Measurements from ENCODE around the gene BTG2. TPM values are rescaled to one million over a fixed set of nuclear protein-coding genes. Genes with fewer than 3 reads are reported as not detected.

Gene BTG2
- total RNA-seq, 4 donors from 2014 or later = 76.3 to 654 (median 238) TPM

GRCh38 chr1:203338335-203339036, 33.2 kb downstream of the BTG2 start:
- TF ChIP-seq CTCF (IDR thresholded peaks at IDR 0.05) = peak in 1 of 3 donors; percentile 80
- ATAC-seq (ENCODE audit: low FRiP score) = peak; percentile 52
- DNase-seq (ENCODE audit: low spot score) = no peak

GRCh38 chr1:203340112-203340790, 34.9 kb downstream of the BTG2 start:
- peak in 2 of 3 donors; percentile 44 to 77 for TF ChIP-seq CTCF (IDR thresholded peaks at IDR 0.05)
- DNase-seq (ENCODE audit: low spot score) = no peak
- ATAC-seq (ENCODE audit: low FRiP score) = peak; percentile 72

GRCh38 chr1:203342192-203342940, 37.0 kb downstream of the BTG2 start:
- ATAC-seq (ENCODE audit: low FRiP score) (no peak), DNase-seq (ENCODE audit: low spot score) (no peak)
- no peak for TF ChIP-seq CTCF (IDR thresholded peaks at IDR 0.05)

- DNase-seq (ENCODE audit: low spot score) = no peak
- TF ChIP-seq CTCF (IDR thresholded peaks at IDR 0.05) = no peak
Observed at GRCh38 chr1:203343956-203344754, 38.8 kb downstream of the BTG2 start.

GRCh38 chr1:203346060-203346768, 40.9 kb downstream of the BTG2 start:
- TF ChIP-seq CTCF (IDR thresholded peaks at IDR 0.05) = no peak
- ATAC-seq (ENCODE audit: low FRiP score) = no peak
- DNase-seq (ENCODE audit: low spot score) = no peak

More at GRCh38 chr1:203343956-203344754, 38.8 kb downstream of the BTG2 start:
- no peak for ATAC-seq (ENCODE audit: low FRiP score)

- no peak for ATAC-seq (ENCODE audit: low FRiP score)
Observed at GRCh38 chr1:203346769-203347102, 41.4 kb downstream of the BTG2 start.

More at GRCh38 chr1:203346769-203347102, 41.4 kb downstream of the BTG2 start:
- DNase-seq (ENCODE audit: low spot score) = no peak
- TF ChIP-seq CTCF (IDR thresholded peaks at IDR 0.05) = no peak

All from omental fat pad (tissue), 4 donors.